ENCODE measurements around the gene TOR1AIP2. TPM values are rescaled to one million over a fixed set of nuclear protein-coding genes. Genes with fewer than 3 reads are reported as not detected.

The TOR1AIP2 gene
- total RNA-seq, 1 donor from 2014 or later, result 88.5 TPM

- Histone ChIP-seq H3K27ac (no peak overlapping the region), H3K9me3 (no peaks in the 10 kb centered on the region), H3K36me3 (peaks cover 75% of the 10 kb centered on the region), H3K4me3 (no peak overlapping the region), H3K27me3 (no peaks in the 10 kb centered on the region), H3K4me1 (no peaks in the 10 kb centered on the region)
- no peak for DNase-seq
- TF ChIP-seq CTCF (IDR thresholded peaks at IDR 0.05), result no peak
- ATAC-seq, result no peak
- intact Hi-C loops (cut with DNase I), result no loop called here
Measured at GRCh38 chr1:179910934-179911333, 33.3 kb upstream of the TOR1AIP2 start.

GRCh38 chr1:179889589-179889988 lies 12.0 kb upstream of the TOR1AIP2 start:
- H3K36me3 ChIP-seq, result peaks cover 74% of the 10 kb centered on the region
- no peaks in the 10 kb centered on the region for H3K27me3 ChIP-seq
- no peak overlapping the region for H3K4me3 ChIP-seq
- H3K4me1 ChIP-seq, result peaks cover 39% of the 10 kb centered on the region
- H3K9me3 ChIP-seq, result no peaks in the 10 kb centered on the region
- no peak for TF ChIP-seq CTCF (IDR thresholded peaks at IDR 0.05)
- ATAC-seq, result no peak
- H3K27ac ChIP-seq, result no peak overlapping the region
- no peak for DNase-seq
- intact Hi-C loops (cut with DNase I), result no loop called here

GRCh38 chr1:179888071-179888470 lies 10.5 kb upstream of the TOR1AIP2 start:
- no peak for TF ChIP-seq CTCF (IDR thresholded peaks at IDR 0.05)
- Histone ChIP-seq H3K9me3 (no peaks in the 10 kb centered on the region), H3K4me1 (peaks cover 49% of the 10 kb centered on the region), H3K27ac (no peak overlapping the region), H3K27me3 (no peaks in the 10 kb centered on the region), H3K4me3 (no peak overlapping the region), H3K36me3 (peaks cover 66% of the 10 kb centered on the region)
- intact Hi-C loops (cut with DNase I), result no loop called here
- DNase-seq (no peak), ATAC-seq (no peak)

GRCh38 chr1:179883745-179884138 lies 6.1 kb upstream of the TOR1AIP2 start:
- DNase-seq, result no peak
- Histone ChIP-seq H3K36me3 (peaks cover 30% of the 10 kb centered on the region), H3K9me3 (no peaks in the 10 kb centered on the region), H3K27me3 (no peaks in the 10 kb centered on the region), H3K27ac (peak overlapping the region; percentile 100), H3K4me3 (peak overlapping the region; percentile 91), H3K4me1 (peaks cover 60% of the 10 kb centered on the region)
- no peak for TF ChIP-seq CTCF (IDR thresholded peaks at IDR 0.05)
- ATAC-seq, result no peak
- intact Hi-C loops (cut with DNase I), result no loop called here

- intact Hi-C loops (cut with DNase I), result no loop called here
- DNase-seq, result no peak
- Histone ChIP-seq H3K4me3 (peak overlapping the region; percentile 91), H3K27ac (peak overlapping the region; percentile 100), H3K36me3 (peaks cover 28% of the 10 kb centered on the region), H3K4me1 (peaks cover 54% of the 10 kb centered on the region), H3K9me3 (no peaks in the 10 kb centered on the region), H3K27me3 (no peaks in the 10 kb centered on the region)
- no peak for TF ChIP-seq CTCF (IDR thresholded peaks at IDR 0.05)
- ATAC-seq, result no peak
Measured at GRCh38 chr1:179883040-179883744, 5.6 kb upstream of the TOR1AIP2 start.

All from upper lobe of right lung (tissue), 1 donor.